Inferior parietal cortex (tissue), 1 donor: ENCODE results near the gene ENO4.

Experiments used
- DNase-seq: peaks from one replicate; pipeline ENCODE4 v3.0.0-alpha.2; 2016; ENCODE audit errors: extremely low spot score

The ENO4 gene

GRCh38 chr10:116912162-116912561 is 62.9 kb downstream of the ENO4 start:
- DNase-seq = no peak

- no peak for DNase-seq
Measured at GRCh38 chr10:116913695-116914094, 64.4 kb downstream of the ENO4 start.

- DNase-seq = no peak
Measured at GRCh38 chr10:116915340-116915739, 66.0 kb downstream of the ENO4 start.

- no peak for DNase-seq
Measured at GRCh38 chr10:116917481-116917880, 68.2 kb downstream of the ENO4 start.

GRCh38 chr10:116918583-116918982 is 69.3 kb downstream of the ENO4 start:
- DNase-seq = no peak

- no peak for DNase-seq
Measured at GRCh38 chr10:116919164-116919563, 69.9 kb downstream of the ENO4 start.

- DNase-seq = no peak
Measured at GRCh38 chr10:116919706-116920105, 70.4 kb downstream of the ENO4 start.

GRCh38 chr10:116925056-116925455 is 75.8 kb downstream of the ENO4 start:
- no peak for DNase-seq

GRCh38 chr10:116926426-116926825 is 77.1 kb downstream of the ENO4 start:
- DNase-seq = no peak

- no peak for DNase-seq
Measured at GRCh38 chr10:116931806-116932205, 82.5 kb downstream of the ENO4 start.
